Measurements from ENCODE around the gene NAP1L5.

The NAP1L5 gene

GRCh38 chr4:88653371-88653946 lies 44.2 kb downstream of the NAP1L5 start:
- no peak for TF ChIP-seq ZFX (IDR thresholded peaks at IDR 0.05; ENCODE audit: borderline replicate concordance)
- H3K27ac ChIP-seq, result no peak overlapping the region

- TF ChIP-seq CTCF (IDR thresholded peaks at IDR 0.05) (no peak), ZFX (IDR thresholded peaks at IDR 0.05; ENCODE audit: borderline replicate concordance) (no peak)
- no peak overlapping the region for H3K27ac ChIP-seq
Measured at GRCh38 chr4:88649716-88650115, 47.9 kb downstream of the NAP1L5 start.

- TF ChIP-seq CTCF (IDR thresholded peaks at IDR 0.05), result no peak
- TF ChIP-seq ZFX (IDR thresholded peaks at IDR 0.05; ENCODE audit: borderline replicate concordance), result no peak
- H3K27ac ChIP-seq, result no peak overlapping the region
Measured at GRCh38 chr4:88646528-88647280, 50.9 kb downstream of the NAP1L5 start.

- no peak overlapping the region for H3K27ac ChIP-seq
- TF ChIP-seq ZFX (IDR thresholded peaks at IDR 0.05; ENCODE audit: borderline replicate concordance), result no peak
- TF ChIP-seq CTCF (IDR thresholded peaks at IDR 0.05), result no peak
Measured at GRCh38 chr4:88645994-88646393, 51.6 kb downstream of the NAP1L5 start.
